AG04450 (cell line): ENCODE results near the gene SLC6A17. TPM values are rescaled to one million over a fixed set of nuclear protein-coding genes. Genes with fewer than 3 reads are reported as not detected.

Source experiments
- CTCF ChIA-PET: fragments of 300-600, 350-600 bp; formaldehyde crosslinking; extraction: SDS; loops from one replicate; lab custom pipeline; 2022; ENCODE audit warnings: antibody characterized with exemption, inconsistent platforms; lab: Charles Lee
- POLR2A ChIA-PET: fragments of 350-600 bp; formaldehyde crosslinking; extraction: SDS; loops from one replicate; lab custom pipeline; 2021; ENCODE audit warnings: antibody characterized with exemption, inconsistent platforms; lab: Yijun Ruan, JAX
- DNase-seq: peaks from one replicate; pipeline ENCODE4 v3.0.0-alpha.2; 2011; ENCODE audit warnings: low read depth, low spot score
- H3K27ac ChIP-seq: one replicate; pipeline ENCODE4 v1.5.1; 2012; ENCODE audit warnings: low read depth, low read length, control low read depth
- H3K27me3 ChIP-seq: one replicate; pipeline ENCODE4 v1.6.0; 2012; ENCODE audit warnings: low read length; ENCODE audit not compliant: control insufficient read depth, insufficient read depth
- H3K4me3 ChIP-seq: 2 replicates; pipeline ENCODE4 v1.5.1; 2011; ENCODE audit warnings: mild to moderate bottlenecking, low read depth, low read length, control low read depth
- H3K9me3 ChIP-seq: 2 replicates; pipeline ENCODE4 v1.5.1; 2012; ENCODE audit warnings: low read length; ENCODE audit not compliant: control insufficient read depth, insufficient read depth
- polyA minus RNA-seq: library from RNA; depleted of rRNA, polyadenylated mRNA; stranded (reverse); fragments of >200 nt; gene quantifications from 2 replicates; pipeline ENCODE4 v1.2.3, GENCODE V29; 2011; rRNA and poly(A)+ RNA removed
- polyA plus RNA-seq: library from polyadenylated mRNA; depleted of rRNA; stranded (reverse); fragments of >200 nt; gene quantifications from 2 replicates; pipeline ENCODE4 v1.2.3, GENCODE V29; 2011; rRNA removed
- TF ChIP-seq, protein P1 (sequence below): IDR thresholded peaks from 2 replicates; pipeline ENCODE4 v1.5.1; 2011; ENCODE audit warnings: low read depth, low read length, control low read depth, inconsistent platforms

The SLC6A17 gene
- polyA plus RNA-seq (0.02 and 0.05 TPM in 2 replicates), polyA minus RNA-seq (0.17 and 0.23 TPM in 2 replicates)

DNA sequence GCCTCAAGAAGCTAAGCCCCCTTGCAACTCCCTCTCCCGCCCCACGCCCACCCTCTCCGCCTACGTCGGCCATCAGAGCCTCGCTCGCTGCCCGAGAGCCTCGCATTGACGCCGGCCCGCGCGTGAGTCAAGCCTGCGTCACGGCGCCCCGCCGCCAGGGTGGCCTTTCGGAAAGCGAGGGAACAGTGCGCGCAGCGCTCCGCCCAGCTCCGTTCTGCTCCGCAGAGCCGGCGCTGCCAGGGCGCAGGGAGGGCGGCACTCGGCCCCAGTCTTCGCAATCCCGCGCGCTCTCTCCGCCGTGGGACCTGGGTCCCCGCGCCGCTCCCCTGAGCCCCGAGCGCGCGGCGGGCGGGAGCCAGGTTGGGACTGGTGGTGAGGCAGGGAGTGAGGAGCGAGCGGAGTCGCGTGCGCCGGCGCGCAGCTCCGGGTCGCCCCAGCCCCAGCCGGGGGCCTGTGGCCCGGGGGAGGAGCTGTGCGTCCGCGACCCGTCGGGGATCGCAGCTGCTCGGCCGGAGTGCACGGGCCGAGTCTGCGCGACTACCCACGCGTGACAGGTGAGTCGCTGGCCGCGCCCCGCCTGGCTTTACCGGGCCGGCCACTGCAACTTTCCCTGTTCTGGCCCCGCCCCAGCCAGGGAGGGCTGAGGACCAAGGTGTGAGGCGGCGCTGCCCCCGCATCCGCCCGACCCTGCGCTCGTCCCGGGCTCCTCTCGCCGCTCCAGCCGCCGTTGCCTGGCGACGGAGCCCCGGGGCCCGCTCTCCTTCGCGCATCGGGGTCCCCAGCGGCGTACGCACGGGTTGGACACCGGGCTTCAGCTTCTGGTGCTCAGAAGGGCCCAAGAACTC is at the start of gene SLC6A17:
SLC6A17 (plus strand) TSS at position 165 of the 845 bp plus-strand sequence. CDS start 16,436 bp downstream, outside the sequence.
- no peak for DNase-seq
- H3K27me3 ChIP-seq = peaks cover 19% of the 10 kb centered on the region
- no peak within 1 kb of the TSS for H3K27ac ChIP-seq
- TF ChIP-seq, protein P1, sequence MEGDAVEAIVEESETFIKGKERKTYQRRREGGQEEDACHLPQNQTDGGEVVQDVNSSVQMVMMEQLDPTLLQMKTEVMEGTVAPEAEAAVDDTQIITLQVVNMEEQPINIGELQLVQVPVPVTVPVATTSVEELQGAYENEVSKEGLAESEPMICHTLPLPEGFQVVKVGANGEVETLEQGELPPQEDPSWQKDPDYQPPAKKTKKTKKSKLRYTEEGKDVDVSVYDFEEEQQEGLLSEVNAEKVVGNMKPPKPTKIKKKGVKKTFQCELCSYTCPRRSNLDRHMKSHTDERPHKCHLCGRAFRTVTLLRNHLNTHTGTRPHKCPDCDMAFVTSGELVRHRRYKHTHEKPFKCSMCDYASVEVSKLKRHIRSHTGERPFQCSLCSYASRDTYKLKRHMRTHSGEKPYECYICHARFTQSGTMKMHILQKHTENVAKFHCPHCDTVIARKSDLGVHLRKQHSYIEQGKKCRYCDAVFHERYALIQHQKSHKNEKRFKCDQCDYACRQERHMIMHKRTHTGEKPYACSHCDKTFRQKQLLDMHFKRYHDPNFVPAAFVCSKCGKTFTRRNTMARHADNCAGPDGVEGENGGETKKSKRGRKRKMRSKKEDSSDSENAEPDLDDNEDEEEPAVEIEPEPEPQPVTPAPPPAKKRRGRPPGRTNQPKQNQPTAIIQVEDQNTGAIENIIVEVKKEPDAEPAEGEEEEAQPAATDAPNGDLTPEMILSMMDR = 0 out of 2 replicates have a peak, but pooled peaks have one; percentile 5
- ChIA-PET POLR2A (no interaction called here), CTCF (interaction anchor here (0.5 to 1.4 kb wide), 3 partner anchors 62 to 95 kb away, joined by 3 to 11 read pairs (median 4); no protein-coding TSS in a partner anchor)
- peak within 1 kb of the TSS; percentile 39; the same call in 1 of the 2 replicates for H3K4me3 ChIP-seq
- H3K9me3 ChIP-seq = no peaks in the 10 kb centered on the region

DNA sequence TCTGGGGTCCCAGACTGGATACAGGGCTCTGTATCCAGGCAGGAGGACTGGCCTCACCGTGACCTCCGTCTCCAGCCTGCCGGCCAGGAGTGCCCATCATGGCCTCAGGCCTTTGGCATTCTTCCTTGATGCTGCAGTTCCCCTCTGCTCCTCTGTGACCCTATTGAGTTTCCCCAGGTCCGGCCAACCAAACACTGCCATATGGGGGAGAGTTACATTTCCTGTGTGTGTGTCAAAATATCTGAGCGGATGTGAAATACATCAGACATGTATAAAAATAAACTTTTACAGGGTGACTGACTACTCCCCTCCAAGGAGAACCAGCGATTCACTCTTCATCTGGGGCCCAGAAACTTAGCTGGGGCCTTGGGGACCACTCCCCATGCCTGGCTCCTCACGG is 48.2 kb upstream of the SLC6A17 start:
- no peak for DNase-seq
- H3K27ac ChIP-seq = peak overlapping the region; percentile 11
- H3K9me3 ChIP-seq = no peaks in the 10 kb centered on the region
- no peak overlapping the region for H3K4me3 ChIP-seq
- TF ChIP-seq, protein P1 = no peak
- peaks cover 20% of the 10 kb centered on the region for H3K27me3 ChIP-seq
- ChIA-PET CTCF (interaction anchor here (1.0 to 11.3 kb wide), 5 partner anchors 12 to 72 kb away, joined by 3 to 180 read pairs (median 6); no protein-coding TSS in a partner anchor), POLR2A (no interaction called here)

DNA sequence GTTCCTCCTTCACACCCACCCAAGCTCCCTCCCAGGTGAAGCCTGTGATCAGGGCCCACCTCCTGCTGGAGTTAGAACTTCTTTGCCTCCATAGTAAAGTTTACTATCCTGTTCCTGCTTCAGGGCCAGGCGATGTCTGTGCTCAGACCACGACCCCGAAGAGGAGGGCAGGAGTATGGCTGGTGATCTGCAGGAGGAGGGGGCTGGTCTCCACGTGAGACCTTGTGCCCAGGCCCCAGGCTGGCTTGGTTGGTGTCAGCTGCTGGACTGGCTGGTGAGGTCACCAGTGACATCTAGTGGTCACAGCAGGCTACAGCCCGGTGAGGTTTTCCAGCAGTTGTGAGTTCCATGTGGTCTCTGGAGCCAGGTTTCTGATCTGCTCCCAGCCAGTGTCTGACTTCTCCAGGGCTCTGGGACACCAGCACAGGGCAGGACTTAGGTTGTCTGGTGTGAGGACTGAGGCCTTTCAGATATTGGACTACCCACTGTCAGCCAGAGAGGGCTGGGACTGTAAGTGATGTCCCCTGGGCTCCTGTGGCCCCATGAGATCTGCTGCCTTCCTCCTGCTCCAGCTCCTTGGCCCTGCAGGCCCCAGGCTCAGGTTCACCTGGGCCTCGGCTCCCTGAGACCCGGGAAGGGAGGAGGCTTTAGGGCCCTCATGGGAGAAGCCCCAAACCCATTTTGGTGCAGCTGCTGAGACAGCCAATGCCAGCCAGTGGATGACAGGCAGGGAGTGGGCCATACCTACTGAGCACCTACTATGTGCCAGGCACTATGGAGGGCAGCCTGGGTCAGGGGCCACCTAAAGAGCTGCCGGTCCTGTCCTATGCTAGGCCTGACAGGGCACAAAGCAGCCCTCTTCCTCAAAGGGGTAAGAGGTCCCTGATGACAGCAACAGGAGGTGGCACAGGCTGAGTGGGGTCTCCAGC is 44.0 kb upstream of the SLC6A17 start:
- Histone ChIP-seq H3K27ac (no peak overlapping the region), H3K9me3 (no peaks in the 10 kb centered on the region), H3K27me3 (peaks cover 40% of the 10 kb centered on the region), H3K4me3 (no peak overlapping the region)
- TF ChIP-seq, protein P1 = peak; percentile 98
- ChIA-PET POLR2A (no interaction called here), CTCF (interaction anchor here (0.6 to 11.3 kb wide), 25 partner anchors 9 to 354 kb away, joined by 3 to 180 read pairs (median 4); no protein-coding TSS in a partner anchor)
- DNase-seq = peak; percentile 43

DNA sequence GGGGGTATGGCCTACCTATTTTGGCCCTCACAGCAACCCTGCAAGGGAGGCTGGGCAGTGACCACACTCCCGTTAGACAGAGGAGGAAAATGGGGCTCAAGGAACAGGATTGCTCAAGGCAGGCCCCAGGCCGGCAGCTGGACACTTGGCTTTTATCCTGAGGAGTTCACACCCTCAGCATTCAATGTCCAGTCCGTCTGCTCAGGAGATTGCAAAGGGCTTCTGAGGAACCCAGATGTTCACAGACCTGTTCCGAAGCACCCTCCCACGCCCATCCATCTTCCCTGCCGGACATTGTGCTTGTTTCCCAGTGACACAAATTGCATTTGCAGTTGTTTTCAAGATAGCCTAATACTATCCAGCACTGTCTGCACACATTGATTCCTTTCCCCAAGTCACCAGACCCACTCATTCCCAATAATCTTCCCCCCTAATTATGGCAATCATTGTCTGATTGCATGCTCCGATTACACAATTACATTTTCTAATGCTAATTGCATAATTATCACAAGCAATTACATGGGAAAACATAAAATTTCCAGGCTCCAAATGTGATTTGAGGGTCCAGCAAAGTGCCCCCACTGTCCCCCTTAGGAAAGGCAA is 42.3 kb upstream of the SLC6A17 start:
- Histone ChIP-seq H3K27me3 (peaks cover 46% of the 10 kb centered on the region), H3K4me3 (no peak overlapping the region), H3K9me3 (no peaks in the 10 kb centered on the region; the same call in 1 of the 2 replicates), H3K27ac (no peak overlapping the region)
- ChIA-PET POLR2A (no interaction called here), CTCF (interaction anchor here (1.0 to 1.7 kb wide), 2 partner anchors 20 to 54 kb away, joined by 4 to 5 read pairs; no protein-coding TSS in a partner anchor)
- no peak for DNase-seq
- TF ChIP-seq, protein P1 = no peak
